ENCODE results near the gene IFNGR1.
"Not testable (repeated sequence)": the region's sequence is repeated elsewhere in the genome, so short reads cannot be mapped to it uniquely, and the experiment has no call there.

DNA sequence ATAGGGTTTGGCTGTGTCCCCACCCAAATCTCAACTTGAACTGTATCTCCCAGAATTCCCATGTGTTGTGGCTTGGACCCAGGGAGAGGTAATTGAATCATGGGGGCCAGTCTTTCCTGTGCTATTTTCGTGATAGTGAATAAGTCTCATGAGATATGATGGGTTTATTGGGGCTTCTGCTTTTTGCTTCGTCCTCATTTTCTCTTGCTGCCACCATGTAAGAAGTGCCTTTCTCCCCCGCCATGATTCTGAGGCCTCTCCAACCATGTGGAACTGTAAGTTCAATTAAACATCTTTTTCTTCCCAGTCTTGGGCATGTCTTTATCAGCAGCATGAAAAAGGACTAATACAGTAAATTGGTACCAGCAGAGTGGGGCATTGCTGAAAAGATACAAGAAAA, 11.7 kb downstream of the IFNGR1 start:
- TF ChIP-seq, protein P1, sequence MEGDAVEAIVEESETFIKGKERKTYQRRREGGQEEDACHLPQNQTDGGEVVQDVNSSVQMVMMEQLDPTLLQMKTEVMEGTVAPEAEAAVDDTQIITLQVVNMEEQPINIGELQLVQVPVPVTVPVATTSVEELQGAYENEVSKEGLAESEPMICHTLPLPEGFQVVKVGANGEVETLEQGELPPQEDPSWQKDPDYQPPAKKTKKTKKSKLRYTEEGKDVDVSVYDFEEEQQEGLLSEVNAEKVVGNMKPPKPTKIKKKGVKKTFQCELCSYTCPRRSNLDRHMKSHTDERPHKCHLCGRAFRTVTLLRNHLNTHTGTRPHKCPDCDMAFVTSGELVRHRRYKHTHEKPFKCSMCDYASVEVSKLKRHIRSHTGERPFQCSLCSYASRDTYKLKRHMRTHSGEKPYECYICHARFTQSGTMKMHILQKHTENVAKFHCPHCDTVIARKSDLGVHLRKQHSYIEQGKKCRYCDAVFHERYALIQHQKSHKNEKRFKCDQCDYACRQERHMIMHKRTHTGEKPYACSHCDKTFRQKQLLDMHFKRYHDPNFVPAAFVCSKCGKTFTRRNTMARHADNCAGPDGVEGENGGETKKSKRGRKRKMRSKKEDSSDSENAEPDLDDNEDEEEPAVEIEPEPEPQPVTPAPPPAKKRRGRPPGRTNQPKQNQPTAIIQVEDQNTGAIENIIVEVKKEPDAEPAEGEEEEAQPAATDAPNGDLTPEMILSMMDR (IDR thresholded peaks at IDR 0.05; ENCODE audit: insufficient read depth, low read depth, low read length), result not testable (repeated sequence)
- TF ChIP-seq EZH2 (IDR thresholded peaks at IDR 0.05; ENCODE audit: insufficient read depth, low read length), result not testable (repeated sequence)
